Activated CD4-positive, CD25-positive, alpha-beta regulatory T cell (primary cell): Measurements from ENCODE around the gene ELSPBP1.
"Not testable (repeated sequence)": the region's sequence is repeated elsewhere in the genome, so short reads cannot be mapped to it uniquely, and the experiment has no call there.

ENCODE experiments used
- DNase-seq, 4 experiments: peaks; one replicate each; lab custom pipeline; 2025; lab: John Stamatoyannopoulos, UW

ELSPBP1 gene

DNA sequence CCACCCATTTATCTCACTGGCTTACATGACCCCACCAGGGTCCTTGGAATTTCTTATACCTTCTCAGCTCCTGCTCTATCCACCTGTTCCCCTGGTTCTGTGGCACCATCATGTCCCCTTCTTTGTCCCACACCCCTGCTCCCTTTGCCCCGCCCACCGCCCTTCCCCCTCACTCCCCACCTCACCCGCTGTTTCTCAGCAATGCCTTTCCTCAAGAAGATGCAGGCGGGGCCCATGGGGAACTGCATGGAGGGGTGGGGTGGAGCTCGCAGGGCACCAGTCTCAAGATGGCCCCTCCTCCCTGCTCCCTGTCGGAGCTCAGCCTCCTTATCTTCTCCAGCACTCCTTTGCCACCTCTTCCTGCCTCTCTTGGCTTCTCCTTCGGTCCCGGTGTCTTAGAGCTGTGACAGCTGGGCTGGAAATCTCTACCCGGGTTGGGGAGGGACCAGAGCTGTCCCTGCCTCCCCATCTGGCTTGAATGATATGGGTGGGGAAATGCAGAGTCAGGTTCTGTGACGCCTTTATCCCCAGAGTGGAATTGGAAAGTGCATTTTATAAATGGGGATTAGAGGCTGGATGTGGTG, 49.3 kb downstream of the ELSPBP1 start, which contains the start of gene CABP5:
CABP5 (minus strand) TSS at position 405 of the 584 bp plus-strand sequence; CDS start at position 248, 157 bp downstream.
- DNase-seq = no peak

DNA sequence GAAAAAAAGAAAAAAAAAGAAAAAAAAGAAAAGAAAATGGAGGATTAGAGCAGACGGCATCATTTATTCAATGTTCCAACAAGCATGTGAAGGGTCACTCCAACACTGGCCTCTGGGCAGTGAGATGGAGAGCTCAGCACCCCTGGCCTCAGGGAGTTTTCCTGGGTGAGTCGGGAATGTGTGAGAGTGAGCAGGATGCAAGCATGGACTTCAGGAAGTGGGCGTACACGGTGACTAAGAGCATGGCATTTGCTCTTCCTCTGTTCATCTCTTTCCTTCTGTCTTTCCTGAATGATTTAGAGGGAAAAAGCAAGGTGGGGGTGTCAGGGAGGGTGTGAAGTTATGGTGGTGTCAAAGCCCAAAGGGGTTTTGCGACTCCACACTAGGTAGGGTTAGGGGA, 50.1 kb downstream of the ELSPBP1 start:
- no peak for DNase-seq

DNA sequence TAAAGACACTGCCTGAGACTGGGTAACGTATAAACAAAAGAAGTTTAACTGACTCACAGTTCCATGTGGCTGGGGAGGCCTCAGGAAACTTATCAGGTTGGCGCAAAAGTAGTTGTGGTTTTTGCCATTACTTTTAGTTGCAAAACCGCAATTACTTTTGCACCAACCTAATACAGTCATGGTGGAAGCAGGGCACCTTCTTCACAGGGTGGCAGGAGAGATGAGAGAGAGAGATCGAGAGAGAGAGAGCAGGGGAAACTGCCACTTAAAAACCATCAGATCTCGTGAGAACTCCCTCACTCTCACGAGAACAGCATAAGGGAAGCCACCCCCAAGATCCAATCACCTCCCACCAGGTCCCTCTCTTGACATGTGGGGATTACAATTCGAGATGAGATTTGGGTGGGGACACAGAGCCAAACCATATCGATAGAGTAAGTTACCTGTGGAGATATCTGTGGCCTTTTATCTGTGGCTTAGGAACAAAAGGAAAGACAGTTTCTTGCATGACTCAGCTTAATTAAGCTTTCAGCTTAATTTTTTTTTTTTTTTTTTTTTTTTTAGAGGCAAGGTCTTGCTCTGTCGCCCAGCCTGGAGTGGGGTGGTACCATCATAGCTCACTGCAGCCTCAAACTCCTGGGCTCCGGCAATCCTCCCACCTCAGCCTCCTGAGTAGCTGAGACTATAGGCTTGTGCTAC, 57.1 kb downstream of the ELSPBP1 start:
- no peak for DNase-seq

DNA sequence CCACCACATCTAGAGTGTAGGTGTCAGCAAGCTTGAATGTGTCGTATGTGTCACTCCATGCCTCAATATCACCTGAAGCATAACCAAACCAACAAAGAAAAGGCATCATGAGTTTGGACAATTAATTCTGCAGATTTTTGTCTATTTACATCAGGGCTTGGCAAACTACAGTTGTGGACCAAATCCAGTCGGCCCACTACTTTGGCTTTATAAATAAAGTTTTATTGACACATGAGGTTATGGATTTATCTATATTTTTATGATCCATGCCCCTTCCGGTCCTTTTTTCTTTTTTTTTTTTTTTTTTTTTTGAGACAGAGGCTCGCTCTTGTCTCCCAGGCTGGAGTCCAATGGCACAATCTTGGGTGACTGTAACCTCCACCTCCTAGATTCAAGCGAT, 58.6 kb downstream of the ELSPBP1 start:
- no peak for DNase-seq

DNA sequence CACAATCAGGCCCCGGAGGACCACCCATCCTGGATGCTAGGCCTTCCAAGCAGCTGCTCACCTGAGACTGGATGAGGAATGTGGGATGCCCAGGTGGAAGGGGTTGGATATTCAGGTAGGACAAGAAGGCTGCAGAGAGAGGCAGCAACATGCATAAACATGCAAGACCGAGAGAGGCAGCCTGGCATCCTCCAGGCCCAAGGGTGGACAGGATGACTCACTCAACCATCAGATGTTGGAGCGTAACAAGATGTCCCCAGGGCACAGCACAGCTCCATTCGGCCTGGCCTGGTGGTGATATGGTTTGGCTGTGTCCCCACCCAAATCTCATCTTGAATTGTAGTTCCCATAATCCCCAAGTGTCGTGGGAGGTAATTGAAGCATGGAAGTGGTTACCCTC, 59.4 kb downstream of the ELSPBP1 start:
- DNase-seq = no peak

DNA sequence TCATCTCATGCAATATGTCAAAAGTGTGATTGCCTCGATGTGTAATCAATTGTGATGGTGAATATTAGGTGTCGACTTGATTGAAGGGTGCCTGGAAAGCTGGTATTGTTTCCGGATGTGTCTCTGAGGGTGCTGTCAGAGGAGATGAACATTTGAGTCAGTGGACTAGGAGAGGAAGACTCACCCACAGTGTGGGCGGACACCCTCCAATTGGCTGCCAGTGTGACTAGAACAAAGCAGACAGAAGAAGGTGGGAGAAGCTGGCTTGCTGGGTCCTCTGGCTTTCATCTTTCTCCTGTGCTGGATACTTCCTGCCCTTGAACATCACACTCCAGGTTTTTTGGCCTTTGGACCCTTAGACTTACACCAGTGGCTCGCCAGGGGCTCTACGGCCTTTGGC, 64.9 kb downstream of the ELSPBP1 start:
- no peak for DNase-seq

DNA sequence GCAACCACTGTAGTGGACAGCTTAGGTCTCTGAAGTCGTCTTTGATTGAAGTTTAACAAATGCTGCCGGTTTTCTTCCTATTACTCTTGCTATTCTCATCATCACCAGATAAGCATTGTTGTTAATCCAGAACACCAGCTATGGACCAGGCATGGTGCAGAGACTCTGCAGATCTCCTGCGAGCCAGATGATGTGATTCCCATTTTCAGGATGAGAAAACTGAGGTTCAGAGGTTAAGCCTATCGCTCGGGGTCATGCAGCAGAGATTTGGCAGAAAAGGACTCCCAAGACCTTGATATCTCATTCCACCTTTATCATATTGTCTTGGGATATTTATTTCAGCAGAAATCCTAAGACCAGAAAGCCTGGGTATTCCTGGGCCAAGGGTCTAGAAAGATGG, 65.9 kb downstream of the ELSPBP1 start:
- no peak for DNase-seq

DNA sequence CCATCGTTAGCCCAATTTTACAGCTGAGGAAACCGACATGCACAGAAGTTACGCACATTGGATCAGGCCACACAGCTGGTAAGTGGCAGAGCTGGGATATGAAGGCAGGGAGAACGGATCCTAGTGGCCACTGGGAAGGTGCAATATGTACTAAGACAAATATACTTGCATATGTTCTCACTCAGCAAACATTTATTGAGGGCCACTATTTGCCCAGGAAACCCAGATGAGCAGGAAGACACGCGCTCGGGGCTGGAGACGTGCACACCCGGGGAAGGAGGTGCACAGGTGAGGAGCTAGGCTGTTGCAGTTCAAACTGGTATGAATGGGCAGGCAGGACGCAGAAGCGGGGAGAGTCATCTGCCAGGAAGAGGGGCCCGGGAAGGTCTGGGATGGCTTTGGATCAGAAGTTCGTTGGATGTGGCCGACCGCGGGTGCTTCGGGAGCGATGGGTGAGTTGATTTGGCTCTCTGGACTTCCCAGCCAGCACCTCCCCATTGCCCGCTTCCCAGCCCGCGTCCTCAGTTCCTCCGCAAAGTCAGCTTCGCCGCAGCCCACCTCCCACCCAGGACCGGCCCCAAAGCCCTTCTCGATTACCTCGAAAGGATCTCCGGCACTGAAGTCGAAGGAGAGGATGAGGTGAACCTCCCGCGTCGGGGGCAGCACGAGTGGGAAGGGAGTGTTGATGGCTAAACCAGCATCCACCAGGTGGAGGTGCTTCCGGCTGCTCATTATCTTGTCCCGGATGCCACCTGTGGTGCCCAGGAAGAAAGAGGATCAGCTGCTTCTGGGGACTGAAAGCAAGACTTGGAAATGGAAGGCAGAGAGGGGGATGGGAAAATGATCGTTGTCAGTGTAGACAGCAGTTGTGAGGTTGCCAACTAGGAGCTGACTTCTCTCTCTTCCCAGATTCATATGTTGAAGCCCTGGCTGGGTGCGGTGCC, 67.2 kb downstream of the ELSPBP1 start:
- no peak for DNase-seq

DNA sequence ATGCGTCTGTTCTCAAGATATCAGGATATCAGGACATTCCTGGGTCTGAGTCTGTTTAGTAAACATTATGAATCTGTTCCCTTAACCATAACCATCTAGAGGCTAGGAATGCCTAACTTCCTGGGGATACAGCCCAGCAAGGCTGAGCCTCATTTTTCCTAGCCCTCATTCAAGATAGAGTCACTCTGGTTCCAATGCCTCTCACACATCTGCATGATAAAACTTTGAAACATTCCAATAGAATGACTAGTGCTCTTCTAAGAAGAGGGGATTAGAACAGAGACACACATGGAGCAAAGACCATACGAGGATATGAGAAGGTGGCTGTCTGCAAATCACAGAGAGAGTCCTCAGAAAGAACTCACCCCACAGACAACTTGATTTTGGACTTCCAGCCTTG, 70.1 kb downstream of the ELSPBP1 start:
- no peak for DNase-seq

DNA sequence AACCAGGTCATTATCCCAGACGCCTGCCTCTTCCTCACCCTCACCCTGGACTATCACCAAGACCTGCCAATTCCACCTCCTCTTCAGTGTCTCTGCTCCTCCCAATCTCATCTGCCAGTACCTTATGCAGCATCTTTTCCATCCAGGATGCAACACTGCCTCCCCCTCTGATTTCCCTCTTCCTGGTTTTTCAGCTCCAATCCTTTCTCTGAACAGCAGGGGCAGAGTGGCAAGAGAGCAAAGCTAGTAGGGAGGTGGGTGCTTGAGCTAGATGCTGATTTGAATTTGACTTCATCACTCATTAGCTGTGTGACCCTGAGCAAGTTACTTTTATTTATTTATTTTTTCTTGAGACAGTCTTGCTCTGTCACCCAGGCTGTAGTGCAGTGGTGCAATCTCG, 75.0 kb downstream of the ELSPBP1 start:
- no peak for DNase-seq

DNA sequence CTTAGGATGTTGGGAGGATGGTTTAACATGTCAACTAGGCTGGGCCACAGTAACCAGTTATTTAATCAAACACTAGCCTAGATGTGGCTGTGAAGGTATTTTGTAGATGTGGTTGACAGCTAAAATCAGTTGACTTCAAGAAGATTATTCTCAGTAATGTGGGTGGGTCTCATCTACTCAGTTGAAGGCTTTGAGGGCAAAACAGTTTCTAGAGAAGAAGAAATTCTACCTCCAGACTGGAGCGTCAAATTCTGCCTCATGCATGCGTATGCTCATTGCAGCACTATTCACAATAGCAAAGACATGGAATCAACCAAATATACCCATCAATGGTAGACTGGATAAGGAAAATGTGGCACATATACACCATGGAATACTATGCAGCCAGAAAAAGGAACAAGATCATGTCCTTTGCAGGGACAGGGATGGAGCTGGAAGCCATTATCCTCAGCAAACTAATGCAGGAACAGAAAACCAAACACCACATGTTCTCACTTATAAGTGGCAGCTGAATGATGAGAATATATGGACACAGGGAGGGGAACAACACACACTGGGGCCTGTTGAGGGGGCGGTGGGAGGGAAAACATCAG, 75.8 kb downstream of the ELSPBP1 start:
- not testable (repeated sequence) for DNase-seq
